Middle frontal gyrus (tissue), 1 donor: Measurements from ENCODE around the gene COPS3.
A peak's percentile ranks its signal among the peaks of the same experiment; 100 is the strongest.

Experiments used
- DNase-seq: peaks from one replicate; pipeline ENCODE4 v3.0.0-alpha.2; 2015; ENCODE audit warnings: low spot score; ENCODE audit errors: extremely low spot score

Gene COPS3

DNA sequence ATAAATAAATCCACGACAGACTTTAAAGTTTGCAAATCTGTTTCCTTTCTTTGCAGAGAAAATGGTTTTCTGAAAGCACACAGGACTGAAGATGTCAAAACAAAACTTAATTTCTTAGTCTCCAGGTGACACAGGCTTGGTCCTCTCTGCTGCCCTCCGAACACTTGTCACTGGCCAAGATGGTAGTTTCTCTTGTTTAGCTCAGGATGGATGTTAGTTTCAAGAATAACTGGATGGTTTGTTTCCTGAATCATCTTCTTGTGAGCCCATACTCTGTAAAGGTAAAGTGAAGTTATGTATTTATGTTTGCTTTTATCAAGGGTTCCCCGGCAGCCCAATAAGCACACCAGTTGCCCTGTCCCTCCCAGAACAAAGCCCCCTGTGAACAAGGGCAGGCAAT is 34.2 kb downstream of the COPS3 start:
- no peak for DNase-seq

- DNase-seq = no peak
These were observed 37.9 kb downstream of the COPS3 start for GRCh38 chr17:17243163-17243562.

- no peak for DNase-seq
These were observed 38.8 kb downstream of the COPS3 start for GRCh38 chr17:17242246-17242645.

DNA sequence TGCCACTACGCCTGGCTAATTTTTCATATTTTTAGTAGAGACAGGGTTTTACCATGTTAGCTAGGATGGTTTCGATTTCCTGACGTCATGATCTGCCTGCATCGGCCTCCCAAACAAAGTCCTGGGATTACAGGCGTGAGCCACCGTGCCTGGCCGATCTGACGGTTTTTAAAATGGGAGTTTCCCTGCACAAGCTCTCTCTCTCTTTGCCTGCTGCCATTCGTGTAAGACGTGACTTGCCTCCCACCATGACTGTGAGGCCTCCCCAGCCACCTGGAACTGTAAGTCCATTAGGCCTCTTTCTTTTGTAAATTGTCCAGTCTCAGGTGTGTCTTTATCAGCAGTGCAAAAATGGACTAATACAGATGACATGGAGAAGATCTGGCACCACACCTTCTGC is 39.4 kb downstream of the COPS3 start:
- no peak for DNase-seq

DNA sequence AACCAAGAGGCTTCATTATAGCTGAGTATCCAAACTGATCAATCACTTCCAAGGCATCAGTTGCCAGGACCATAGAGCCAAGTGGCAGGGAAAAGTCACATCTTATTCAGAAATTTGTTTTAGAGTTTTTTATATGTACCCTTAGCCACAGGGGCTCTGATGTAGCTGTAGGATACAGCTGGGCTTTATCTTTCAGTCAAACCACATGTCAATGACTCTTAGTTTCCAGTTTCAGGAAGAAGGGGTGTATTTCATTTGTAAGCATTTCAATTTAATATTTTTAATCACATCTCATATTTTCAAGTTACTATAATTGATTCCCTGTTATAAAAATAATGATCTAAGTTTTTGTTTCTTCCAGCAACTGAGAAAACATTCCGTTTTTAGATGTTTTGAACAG is 41.2 kb downstream of the COPS3 start:
- DNase-seq = no peak

DNA sequence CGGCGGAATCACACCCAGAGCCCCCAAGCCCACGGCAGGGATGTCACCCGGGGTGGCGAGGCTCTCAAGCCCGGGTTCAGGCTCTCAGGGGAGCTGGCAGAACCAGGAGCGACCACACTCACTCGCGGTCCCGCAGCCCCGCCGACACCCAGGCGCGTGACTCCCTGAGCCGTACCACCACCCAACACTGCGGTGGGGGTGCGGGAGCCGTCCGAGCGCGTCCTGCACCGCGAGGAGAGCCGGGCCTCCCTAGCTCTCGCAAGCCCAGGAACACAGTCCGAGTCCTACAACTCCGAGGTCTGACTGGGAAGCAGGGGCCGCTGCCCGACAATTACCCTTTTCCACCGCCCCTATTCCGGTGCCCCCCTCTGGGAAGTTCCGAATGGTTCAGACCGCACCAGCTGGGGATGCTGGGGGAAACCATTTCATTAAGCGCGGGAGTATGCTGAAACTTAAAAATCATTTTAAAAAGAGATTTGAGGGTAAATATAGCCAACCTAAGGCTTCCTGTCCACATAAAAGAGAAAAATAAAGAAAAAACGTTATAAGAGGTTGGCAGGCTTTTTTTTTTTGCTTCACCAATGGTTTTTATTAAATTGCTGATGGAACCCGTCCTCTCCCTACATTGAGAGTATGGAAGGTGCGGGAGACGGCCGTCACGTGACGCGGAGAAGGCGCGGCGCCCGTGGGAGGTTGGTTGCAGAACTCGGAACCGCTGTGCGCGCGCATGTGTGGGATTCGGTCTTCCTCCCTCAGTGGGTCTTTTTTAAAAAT is 43.8 kb downstream of the COPS3 start, which contains the start of gene FLCN:
FLCN (minus strand) TSS at position 143 of the 774 bp plus-strand sequence. CDS start 9,031 bp downstream, outside the sequence.
- DNase-seq = peak; percentile 84

DNA sequence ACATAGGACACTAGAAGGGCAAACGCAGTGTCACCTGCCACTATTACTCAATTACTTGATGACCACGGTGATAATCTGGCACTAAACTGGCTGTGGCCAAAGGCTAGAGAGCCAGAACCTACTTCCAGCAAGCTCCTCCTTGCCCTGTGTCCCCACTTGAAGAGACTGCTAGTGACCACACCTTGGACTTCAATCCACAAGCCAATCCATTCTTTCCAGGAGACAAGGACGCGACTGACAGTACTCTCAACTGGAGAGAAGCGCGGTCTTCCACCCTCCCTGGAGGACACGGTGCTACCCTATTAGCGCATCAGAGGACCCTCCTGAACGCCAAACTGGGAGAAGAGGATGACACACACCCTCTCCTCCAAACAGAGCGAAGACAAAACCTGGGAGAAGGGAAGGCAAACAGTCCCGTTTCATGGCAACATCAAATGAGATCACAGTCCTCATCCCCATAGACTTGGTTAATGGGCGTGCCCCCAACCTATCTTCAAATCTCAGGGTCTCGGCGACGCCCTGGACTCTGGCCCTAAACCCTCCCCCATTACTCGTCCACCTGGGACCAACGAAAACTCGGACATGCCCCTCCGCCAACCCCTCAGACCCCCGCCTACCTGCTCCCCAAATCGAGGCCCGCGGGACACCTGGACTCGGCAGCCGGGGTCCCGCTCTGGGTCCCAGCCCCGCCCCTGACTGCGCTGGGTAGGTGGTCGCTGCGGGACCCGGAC is 44.6 kb downstream of the COPS3 start:
- DNase-seq = no peak

DNA sequence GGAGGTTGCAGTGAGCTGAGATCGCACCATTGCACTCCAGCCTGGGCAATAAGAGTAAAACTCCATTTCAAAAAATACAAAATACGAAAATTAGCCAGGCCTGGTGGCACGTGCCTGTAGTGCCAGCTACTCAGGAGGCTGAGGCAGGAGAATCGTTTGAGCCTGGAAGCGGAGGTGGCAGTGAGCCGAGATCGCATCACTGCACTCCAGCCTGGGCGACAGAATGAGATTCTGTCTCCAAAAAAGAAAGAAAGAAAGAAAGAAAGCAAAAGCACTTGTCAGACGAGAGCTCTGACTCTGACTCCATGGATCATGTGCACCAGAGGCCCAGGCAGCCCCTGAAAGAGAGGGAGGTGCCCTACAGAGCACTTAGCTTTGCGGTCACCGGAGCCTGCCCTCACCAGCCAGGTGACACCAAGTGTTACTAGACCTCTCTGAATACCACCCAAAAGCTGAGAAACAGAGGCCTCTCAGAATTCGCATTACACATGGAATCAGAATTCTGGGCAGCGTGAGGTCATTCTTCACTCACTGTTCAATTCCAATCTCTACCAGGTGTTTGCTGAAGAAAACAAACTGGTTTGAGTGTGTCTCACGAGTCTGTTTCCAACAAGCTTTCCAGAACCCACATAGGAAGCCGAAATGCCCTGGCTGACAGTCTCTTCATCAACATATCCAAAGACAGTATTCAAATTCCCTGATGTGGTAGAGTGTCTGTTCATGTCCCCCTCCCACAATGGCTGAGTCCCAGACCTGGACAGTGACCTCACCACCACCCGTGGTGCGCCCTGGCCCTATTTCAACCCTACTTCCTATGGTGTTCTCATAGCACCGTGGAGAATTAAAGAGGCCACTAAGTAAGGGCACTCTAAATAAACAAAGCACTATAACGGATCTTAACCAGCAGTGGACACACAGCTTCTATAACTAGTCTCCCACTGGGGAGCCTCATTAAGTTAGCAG is 45.6 kb downstream of the COPS3 start:
- no peak for DNase-seq

DNA sequence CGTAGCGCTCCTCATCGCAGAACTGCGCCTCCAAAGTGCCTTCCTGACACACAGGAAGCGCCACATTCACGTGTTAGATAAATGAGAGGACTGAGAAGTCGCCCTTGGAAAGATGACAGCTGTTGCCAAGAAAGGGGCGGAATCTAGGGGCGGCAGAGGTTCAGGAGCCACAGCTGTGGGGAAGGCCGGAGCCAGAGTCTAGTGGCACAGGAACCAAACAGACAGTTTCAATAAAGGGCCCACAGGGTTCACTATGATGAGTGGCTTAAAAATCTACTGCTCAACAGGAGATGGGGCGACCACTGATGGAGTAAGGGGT is 48.8 kb downstream of the COPS3 start:
- DNase-seq = no peak

DNA sequence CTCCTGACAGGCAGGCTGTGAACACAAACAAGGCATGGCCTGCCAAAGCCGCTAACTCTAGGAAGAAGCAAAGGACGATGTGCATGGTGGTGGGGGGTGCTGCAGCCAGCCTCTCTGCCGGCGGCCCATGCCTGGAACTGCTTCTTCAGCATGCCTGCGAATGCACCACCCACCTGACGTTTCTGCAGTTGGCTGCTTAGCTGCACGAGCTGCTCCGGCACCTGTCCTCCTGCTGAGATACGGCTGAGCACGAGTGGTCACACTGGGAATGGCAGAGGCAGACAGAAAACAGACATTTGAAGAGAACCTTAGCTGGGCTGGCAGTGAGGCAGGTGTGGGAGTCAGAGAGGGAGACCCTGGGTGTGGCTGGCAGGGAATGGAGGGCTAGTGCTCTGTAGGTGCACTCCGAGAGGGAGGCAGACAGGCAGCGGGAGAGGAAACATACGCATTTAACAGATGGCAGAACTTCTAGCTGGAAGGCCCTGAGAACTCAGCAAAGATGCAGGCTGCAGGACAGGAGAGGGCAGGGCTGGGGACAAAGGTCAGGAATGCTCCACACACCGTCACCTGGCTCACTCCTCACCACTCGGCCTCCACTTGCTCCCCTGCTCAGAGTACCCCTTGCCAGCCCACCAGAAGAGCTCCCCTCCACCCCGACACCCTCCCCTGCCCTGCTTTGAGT is 49.3 kb downstream of the COPS3 start:
- DNase-seq = no peak

DNA sequence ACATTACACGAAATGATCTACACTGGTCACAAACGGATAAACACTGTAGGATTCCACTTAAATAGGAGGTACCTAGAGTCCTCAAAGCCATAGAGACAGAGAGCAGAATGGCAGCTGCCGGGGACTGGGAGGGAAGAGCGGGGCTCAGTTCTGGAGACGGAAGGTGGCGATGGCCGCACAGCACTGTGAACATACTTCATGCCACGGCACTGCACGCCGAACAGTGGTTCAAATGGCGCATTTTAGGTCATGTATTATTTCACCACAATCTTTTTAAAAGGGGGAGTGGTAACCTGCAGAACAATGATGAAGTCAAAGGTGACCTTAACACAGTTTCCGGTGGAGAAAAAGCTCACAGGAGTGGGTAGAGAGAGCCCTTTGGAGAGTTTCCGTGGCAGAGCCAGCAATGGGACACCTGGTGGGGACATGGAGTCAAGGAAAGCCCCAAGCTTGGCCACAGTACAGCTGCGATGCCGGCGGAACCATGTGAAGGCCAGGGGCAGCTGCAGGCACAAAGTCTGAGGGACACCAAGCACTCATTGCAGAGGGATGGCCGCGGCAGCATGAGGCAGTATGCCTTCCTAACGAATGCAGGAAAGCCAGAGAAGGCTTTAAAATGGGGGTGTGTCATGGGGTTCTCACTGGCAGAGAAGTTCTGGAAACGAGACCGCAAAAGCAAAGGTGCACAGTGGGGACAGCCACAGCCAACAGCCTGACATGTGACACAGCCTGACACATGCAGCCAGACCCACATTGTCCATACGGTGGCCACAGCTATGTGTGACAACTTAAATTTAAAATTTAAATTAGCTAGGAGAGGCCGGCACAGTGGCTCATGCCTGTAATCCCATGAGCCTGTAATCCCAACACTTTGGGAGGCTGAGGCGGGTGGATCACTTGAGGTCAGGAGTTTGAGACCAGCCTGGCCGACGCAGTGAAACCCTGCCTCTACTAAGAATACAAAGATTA is 51.3 kb downstream of the COPS3 start:
- DNase-seq = no peak

DNA sequence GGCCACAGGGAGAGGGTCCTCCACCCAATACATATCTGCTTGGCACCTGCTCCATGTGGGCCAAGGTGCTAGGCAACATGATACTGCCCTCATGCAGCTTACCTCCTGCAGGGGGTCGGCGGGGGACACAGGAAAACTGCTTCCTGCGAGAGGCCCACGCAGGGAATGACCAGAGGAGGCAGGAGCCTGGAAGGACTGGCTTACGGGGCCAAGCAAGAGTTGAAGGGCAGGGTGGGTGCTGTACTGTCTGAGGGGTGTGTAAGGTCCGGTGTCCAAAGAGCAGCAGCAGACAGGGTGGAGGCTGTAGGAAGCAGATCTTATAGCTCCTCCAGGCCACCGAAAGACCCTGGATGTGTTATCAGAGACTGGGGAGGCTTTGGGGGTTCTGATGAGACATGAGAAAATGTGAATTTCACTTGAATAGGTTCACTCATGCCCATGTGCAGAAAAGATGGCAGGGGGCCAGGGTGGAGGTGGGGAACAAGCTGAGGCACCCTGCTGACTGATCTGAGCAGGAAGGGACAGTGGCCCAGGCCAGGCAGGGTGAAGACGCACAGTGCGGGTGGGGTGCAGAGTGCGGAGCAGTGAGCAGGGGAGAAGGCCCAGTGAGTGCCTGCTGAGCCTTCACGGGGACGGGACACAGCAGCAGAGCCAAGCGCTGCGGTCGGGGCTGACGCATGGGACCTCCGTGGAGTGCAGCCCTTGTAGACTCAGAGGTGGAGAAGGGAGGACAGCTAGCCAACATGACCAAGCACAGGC is 52.3 kb downstream of the COPS3 start:
- no peak for DNase-seq

- no peak for DNase-seq
These were observed 53.2 kb downstream of the COPS3 start for GRCh38 chr17:17227608-17228520.

- no peak for DNase-seq
These were observed 54.4 kb downstream of the COPS3 start for GRCh38 chr17:17226451-17227265.

DNA sequence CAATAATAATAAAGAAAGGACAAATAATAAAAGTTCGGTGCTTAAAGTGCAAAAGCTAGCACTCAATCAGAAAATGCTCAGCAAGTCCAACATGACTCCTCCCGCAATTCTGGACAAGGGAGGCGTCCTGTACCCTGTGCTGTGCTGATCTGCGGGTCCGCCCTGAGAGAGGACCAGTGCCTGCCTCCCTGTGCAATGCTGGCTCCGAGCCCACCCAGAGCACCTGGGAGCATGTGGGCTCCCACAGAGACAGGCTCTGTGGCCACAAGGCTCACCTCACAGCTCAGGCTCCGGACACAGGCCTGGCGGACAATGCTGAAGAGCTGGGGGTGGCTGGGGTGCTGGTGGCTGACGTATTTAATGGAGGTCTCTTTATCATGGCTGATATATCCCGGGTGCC is 55.1 kb downstream of the COPS3 start:
- no peak for DNase-seq

DNA sequence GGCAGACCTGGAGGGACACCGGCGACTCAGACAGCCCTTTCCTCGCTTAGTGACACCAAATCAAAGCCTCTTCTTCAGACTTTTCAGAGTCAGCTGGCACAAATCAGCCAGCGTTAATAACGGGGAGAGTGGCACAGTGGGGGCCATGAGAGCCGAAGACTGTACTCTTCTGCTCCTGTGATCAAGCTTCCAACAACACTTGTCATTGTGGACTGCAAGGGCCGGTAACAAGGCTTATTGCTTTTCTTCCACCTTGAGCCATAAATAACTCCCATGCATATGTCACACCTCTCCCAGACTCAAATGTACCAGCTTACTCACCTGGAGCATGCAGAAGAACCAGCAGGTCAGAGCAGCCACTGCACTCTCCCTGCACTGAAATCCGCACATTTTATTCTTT is 56.9 kb downstream of the COPS3 start:
- no peak for DNase-seq

- no peak for DNase-seq
These were observed 57.3 kb downstream of the COPS3 start for GRCh38 chr17:17223736-17224135.
